ENCODE results near the gene KRT5.

- TF ChIP-seq CTCF (conservative IDR thresholded peaks at IDR 0.05; ENCODE audit: low read depth, low read length) (no peak), EZH2 (IDR thresholded peaks at IDR 0.05; ENCODE audit: borderline replicate concordance, low read depth, low read length, poor library complexity, severe bottlenecking) (no peak)
Observed at GRCh38 chr12:52480073-52480472, 40.1 kb downstream of the KRT5 start.

Data from A673 (cell line).